ENCODE results near the gene ATF7.
"Not testable (repeated sequence)": the region's sequence is repeated elsewhere in the genome, so short reads cannot be mapped to it uniquely, and the experiment has no call there.

ATF7 gene

DNA sequence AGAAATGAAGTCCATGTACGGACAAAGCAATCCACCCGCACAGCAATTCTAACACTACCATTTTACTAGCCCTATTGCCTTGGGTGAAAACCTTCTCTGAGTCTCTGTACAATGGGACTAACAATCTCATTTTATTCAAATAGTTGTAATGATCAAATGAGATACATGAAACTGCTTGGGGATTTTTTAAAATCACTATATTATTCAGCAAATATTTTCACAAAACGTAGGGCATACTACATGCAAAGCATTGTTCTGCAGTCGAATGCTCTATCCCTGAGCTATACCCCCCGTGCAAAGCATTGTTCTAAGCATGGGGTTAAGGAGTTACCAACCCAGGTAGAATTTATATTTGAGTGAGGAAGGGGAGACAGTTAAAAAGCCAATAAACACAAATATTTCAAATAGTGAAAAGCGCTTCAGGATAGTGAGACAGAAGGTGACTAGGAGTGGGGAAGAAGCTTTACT is 554 bp upstream of the ATF7 start:
- DNase-seq: no peak

DNA sequence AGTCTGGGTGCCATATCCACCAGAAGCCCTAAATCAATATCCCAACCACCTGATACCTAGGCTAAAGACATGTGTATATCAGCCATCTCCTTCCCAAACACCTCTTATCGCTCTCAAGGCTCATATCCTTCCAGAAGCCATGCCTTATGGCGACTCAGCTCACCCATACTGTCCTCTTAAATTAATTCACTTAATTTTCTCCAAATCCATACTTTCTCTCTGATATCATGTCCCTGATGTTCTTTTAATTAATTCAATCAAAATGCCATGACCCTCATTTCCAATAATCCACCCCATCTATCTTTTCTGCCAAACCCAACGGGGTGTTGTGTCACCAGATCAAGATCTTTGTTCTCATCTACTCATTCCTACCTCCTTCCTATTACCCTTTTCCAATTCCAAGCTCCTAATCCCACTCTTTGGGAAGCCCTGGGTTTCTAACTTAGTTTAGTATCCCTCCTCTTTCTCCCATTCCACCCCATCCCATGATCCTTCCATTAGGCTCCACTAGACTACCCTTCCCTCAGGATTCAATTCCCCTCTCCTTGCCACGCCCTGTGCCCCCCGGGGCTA is 723 bp downstream of the ATF7 start:
- DNase-seq: no peak

GRCh38 chr12:53624956-53625355 is 1.2 kb downstream of the ATF7 start:
- DNase-seq: peak in 2 of 14 donors; percentile 10 to 16

DNA sequence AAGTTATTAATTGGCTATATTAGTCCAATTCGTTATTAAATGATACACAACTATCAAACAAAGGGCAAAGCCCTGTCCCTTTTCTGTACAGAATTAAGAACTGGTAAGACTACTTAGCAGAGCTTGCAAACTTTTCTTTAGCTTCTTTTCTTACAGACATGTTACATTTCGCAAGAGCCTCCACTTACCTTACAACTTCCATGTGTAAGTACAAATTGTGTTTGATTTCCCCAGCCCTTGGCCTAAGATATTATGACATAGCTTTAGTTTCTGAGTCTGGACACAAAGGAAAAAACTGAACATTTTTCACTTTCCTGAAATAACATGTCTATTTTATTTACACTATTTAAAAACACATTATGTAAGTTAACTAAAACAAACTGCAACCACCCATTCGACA is 1.7 kb downstream of the ATF7 start:
- DNase-seq: no peak

DNA sequence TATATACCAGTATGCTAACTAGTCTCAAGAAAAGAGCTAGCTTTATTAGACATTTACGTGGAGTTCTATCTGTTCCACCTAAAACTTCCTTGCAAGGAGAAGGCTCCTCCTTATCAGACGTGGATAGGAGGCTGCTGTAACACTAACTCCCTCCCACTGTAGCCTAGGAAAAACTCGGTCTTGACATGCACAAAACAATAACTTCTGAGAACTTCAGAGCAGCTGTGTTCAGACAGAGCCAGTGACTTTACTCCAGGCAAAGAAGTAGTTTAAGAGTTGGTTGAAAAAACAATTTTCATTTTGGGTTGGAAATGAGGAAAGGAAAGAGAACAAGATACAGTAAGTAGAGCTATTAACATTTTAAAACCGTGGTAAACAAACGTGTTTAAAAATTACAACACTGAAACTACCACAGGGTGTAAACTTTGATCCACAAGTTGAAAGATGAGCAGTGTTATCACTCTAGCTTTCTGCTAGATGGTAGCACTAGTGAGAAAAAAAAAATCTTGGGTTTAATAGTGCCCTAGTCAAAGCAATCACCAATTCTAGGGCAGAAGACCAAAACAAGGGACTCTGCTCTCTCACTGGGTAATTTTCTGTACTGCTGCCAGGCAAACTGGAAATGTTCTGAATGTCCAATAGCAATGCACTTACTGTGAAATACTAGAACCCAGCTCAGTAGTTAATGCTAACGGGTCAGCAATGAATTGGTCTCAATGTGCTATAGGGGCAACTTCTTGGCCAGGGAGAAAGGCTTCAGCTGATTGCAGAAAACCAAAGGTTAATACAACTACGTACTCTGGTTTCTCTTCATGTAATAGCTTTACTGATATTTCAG is 2.4 kb downstream of the ATF7 start:
- DNase-seq: peak in 5 of 14 donors; percentile 6 to 83 (median 18)

DNA sequence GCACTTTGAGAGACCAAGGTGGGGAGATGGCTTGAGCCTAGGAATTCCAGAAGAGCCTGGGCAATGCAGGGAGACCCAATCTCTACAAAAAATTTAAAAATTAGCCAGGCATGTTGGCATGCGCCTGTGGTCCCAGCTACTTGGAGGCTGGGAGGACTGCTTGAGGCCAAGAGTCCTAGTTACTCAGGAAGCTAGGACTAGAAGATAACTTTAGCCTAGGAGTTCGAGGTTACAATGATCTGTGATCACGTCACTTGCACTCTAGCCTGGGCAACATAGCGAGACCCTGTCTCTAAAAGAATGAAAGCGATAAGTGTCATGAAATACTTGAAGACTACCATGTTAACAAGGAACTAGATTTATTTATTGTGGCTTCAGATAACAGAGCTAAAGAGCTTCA is 3.5 kb downstream of the ATF7 start:
- no peak for DNase-seq

- DNase-seq: no peak
Observed at GRCh38 chr12:53618275-53618674, 7.9 kb downstream of the ATF7 start.

- DNase-seq: no peak
Observed at GRCh38 chr12:53617700-53618099, 8.5 kb downstream of the ATF7 start.

GRCh38 chr12:53616950-53617349 is 9.2 kb downstream of the ATF7 start:
- no peak for DNase-seq

GRCh38 chr12:53613821-53614220 is 12.4 kb downstream of the ATF7 start:
- DNase-seq: no peak

GRCh38 chr12:53612978-53613377 is 13.2 kb downstream of the ATF7 start:
- DNase-seq: no peak

- no peak for DNase-seq
Observed at GRCh38 chr12:53611304-53611703, 14.9 kb downstream of the ATF7 start.

DNA sequence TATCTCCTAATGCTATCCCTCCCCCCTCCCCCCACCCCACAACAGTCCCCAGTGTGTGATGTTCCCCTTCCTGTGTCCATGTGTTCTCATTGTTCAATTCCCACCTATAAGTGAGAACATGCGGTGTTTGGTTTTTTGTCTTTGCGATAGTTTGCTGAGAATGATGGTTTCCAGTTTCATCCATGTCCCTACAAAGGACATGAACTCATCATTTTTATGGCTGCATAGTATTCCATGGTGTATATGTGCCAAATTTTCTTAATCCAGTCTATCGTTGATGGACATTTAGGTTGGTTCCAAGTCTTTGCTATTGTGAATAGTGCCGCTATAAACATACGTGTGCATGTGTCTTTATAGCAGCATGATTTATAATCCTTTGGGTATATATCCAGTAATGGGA is 19.5 kb downstream of the ATF7 start:
- not testable (repeated sequence) for DNase-seq

- DNase-seq: no peak
Observed at GRCh38 chr12:53604581-53604980, 21.6 kb downstream of the ATF7 start.

- peak in 2 of 14 donors; percentile 13 to 55 for DNase-seq
Observed at GRCh38 chr12:53603804-53604203, 22.4 kb downstream of the ATF7 start.

DNA sequence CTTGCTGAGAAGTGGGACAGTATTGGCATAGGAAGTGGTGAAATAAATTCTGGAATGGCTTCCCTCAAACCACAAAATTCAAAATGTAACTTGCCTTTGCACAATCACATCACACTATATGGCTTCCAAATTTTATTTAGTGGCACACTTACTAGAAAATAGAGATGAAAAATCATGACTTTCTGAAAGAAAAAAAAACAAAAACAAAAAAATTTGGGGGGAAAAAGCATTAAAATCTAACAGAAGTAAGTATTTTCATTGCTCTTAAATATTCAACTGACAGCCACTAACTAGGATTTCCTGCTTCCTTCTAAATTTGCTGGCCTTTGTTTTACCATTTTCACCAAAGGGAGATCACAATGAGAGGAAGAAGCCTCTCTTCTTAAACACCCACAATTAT is 23.0 kb downstream of the ATF7 start:
- DNase-seq: peak in 1 of 14 donors; percentile 57

GRCh38 chr12:53602176-53602864 is 23.9 kb downstream of the ATF7 start:
- DNase-seq: peak in 2 of 14 donors; percentile 32 to 70

GRCh38 chr12:53601296-53601847 is 24.8 kb downstream of the ATF7 start:
- DNase-seq: peak in 3 of 14 donors; percentile 21 to 58 (median 23)

GRCh38 chr12:53600490-53601295 is 25.5 kb downstream of the ATF7 start:
- peak in 1 of 14 donors; percentile 58 for DNase-seq

- no peak for DNase-seq
Observed at GRCh38 chr12:53599579-53599978, 26.6 kb downstream of the ATF7 start.

- DNase-seq: not testable (repeated sequence)
Observed at GRCh38 chr12:53598971-53599370, 27.2 kb downstream of the ATF7 start.

DNA sequence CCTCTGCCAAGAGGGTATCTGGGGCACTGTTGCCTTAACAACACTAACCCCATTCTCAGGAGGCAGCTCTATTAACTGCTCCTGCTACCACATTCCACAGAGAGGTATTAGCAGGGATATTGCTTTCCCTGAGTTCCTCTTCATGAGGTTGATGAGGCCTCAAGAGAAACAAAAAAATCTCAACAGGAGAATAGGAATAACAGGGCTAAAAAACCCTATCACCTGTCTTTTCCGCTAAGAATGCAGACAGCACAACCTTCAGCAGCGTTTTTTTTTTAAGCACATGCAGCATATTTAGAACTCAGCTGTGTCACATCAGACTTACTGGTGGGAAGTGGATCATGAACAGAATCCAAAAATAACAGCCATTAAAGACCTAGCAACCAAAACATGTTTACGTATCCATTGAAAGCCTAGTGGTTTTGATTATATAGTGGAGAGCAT is 29.2 kb downstream of the ATF7 start:
- peak in 1 of 14 donors; percentile 61 for DNase-seq

Data from C1 segment of cervical spinal cord (tissue), 14 donors.